Measurements from ENCODE around the gene FGB.

The FGB gene

DNA sequence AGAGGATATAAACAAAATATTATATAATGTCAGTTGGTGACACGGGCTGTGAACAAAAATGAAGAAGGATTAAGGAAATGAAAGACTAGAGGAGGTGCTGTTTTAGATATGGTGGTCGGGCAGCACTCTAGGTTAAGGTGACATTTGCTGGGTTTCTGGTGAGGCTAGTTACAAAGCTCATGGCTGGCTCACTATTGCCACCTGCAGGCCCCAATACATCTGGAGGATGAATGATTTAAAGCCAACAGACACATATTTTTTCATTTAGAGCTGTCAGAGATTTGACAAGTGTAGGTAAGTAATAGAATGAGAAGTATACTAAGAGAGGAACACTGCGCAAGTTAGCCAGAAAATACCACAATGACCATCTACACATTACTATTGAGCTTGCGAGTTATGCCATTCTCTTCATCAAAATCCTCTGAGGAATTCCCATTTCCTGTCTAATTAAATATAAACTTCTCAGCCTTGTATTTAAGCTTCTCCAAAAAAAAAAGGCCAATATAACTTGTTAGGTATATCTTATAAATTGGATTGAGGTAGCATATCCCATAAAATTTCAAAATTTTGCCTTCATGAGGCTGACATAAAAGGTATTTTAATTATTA lies 56.0 kb downstream of the FGB start:
- peak; percentile 19 to 68 for DNase-seq (ENCODE audit: low read depth in 1 of 2, low spot score in 1 of 2)
- no peak for TF ChIP-seq JUND (IDR thresholded peaks at IDR 0.05; ENCODE audit: low read depth)
- in situ Hi-C loops (cut with HindIII; ENCODE audit: low pct_unique_long_range_greater_than_20kb, low sequenced_read_pairs), result no loop called here

GRCh38 chr4:154620111-154620510 lies 57.3 kb downstream of the FGB start:
- no peak for TF ChIP-seq JUND (IDR thresholded peaks at IDR 0.05; ENCODE audit: low read depth)
- in situ Hi-C loops (cut with HindIII; ENCODE audit: low pct_unique_long_range_greater_than_20kb, low sequenced_read_pairs), result no loop called here
- DNase-seq (ENCODE audit: low read depth in 1 of 2, low spot score in 1 of 2), result no peak

All from T47D (cell line).